ENCODE measurements around the gene PPT2. TPM values are rescaled to one million over a fixed set of nuclear protein-coding genes. Genes with fewer than 3 reads are reported as not detected.

Gene PPT2
- total and polyA plus RNA-seq, 2 of the 8 experiments (the other 6 are each of a cell fraction or from before 2014, with no cell fraction given): 24.1 to 39.5 TPM

GRCh38 chr6:32195902-32196681 lies 42.2 kb downstream of the PPT2 start (continued):
- TF ChIP-seq SUZ12 (IDR thresholded peaks at IDR 0.05; ENCODE audit: low read length) (no peak), POLR2AphosphoS5 (IDR thresholded peaks at IDR 0.05; ENCODE audit: low read depth, low read length) (peak; percentile 93), JUND (IDR thresholded peaks at IDR 0.05; ENCODE audit: low read length) (peak; percentile 96), KDM4A (IDR thresholded peaks at IDR 0.05; ENCODE audit: low read depth, low read length, severe bottlenecking) (peak; percentile 68), BACH1 (IDR thresholded peaks at IDR 0.05; ENCODE audit: low read length) (no peak; the same call in none of the 2 replicates), CBX8 (IDR thresholded peaks at IDR 0.05; ENCODE audit: borderline replicate concordance, low read depth, low read length) (no peak), CTBP2 (IDR thresholded peaks at IDR 0.05; ENCODE audit: borderline replicate concordance, insufficient read depth, insufficient read length, low read length) (peak; percentile 37), TBP (IDR thresholded peaks at IDR 0.05; ENCODE audit: low read depth, low read length) (peak; percentile 63), CHD1 (IDR thresholded peaks at IDR 0.05; ENCODE audit: low read depth, low read length) (no peak), KDM5A (IDR thresholded peaks at IDR 0.05; ENCODE audit: low read length) (0 out of 2 replicates have a peak, but pooled peaks have one; percentile 32), SIN3A (conservative IDR thresholded peaks at IDR 0.05 in 1 of 2, IDR thresholded peaks at IDR 0.05 in 1 of 2; ENCODE audit: low read depth in 1 of 2, low read length in 2 of 2) (peak in 1 of 2 experiments; percentile 64; a peak in 2 of 4 replicates)

Measured in H1 (cell line).